Stimulated activated CD4-positive, alpha-beta T cell treated with anti-CD3 and anti-CD28 coated beads, Interleukin-2, amount 100 ng/mL, for 24 hours (primary cell): ENCODE data around the gene FAM98C.

Source experiments
- DNase-seq, 2 donors: peaks; one replicate each; pipeline ENCODE4 v3.0.0-alpha.2; 2020

Gene FAM98C

GRCh38 chr19:38378866-38379265 is 24.0 kb upstream of the FAM98C start:
- DNase-seq: no peak

- no peak for DNase-seq
These were observed 21.8 kb upstream of the FAM98C start for GRCh38 chr19:38381138-38381537.

- no peak for DNase-seq
These were observed 19.7 kb upstream of the FAM98C start for GRCh38 chr19:38383184-38383583.

- DNase-seq: no peak
These were observed 19.1 kb upstream of the FAM98C start for GRCh38 chr19:38383743-38384142.

GRCh38 chr19:38384209-38385027 is 18.5 kb upstream of the FAM98C start:
- DNase-seq: no peak

- peak in 1 of 2 donors; percentile 19 for DNase-seq
These were observed 17.7 kb upstream of the FAM98C start for GRCh38 chr19:38385057-38385803.

- peak in 1 of 2 donors; percentile 37 for DNase-seq
These were observed 17.1 kb upstream of the FAM98C start for GRCh38 chr19:38385804-38386257.

GRCh38 chr19:38386300-38386970 is 16.5 kb upstream of the FAM98C start:
- DNase-seq: no peak

- DNase-seq: peak in 1 of 2 donors; percentile 27
These were observed 15.8 kb upstream of the FAM98C start for GRCh38 chr19:38386971-38387549.

GRCh38 chr19:38387550-38388348 is 15.1 kb upstream of the FAM98C start, which contains the start of gene GGN:
Gene GGN, minus strand, starts transcription at chr19:38388034. Its CDS starts 773 bp downstream, at chr19:38387261.
- DNase-seq: peak; percentile 82 to 83

- DNase-seq: peak in 1 of 2 donors; percentile 17
These were observed 14.4 kb upstream of the FAM98C start, which contains the start of gene SPRED3 for GRCh38 chr19:38388349-38389100. Gene SPRED3, plus strand, starts transcription at chr19:38388697. Its CDS starts 1,606 bp downstream, at chr19:38390303.

GRCh38 chr19:38389101-38389925 is 13.6 kb upstream of the FAM98C start:
- no peak for DNase-seq

GRCh38 chr19:38389957-38390924 is 12.7 kb upstream of the FAM98C start:
- DNase-seq: no peak

GRCh38 chr19:38391911-38392464 is 10.9 kb upstream of the FAM98C start:
- no peak for DNase-seq

GRCh38 chr19:38392707-38393308 is 10.1 kb upstream of the FAM98C start:
- DNase-seq: no peak

GRCh38 chr19:38394488-38394887 is 8.4 kb upstream of the FAM98C start:
- DNase-seq: peak; percentile 74 to 83

- DNase-seq: peak; percentile 51 to 63
These were observed 7.3 kb upstream of the FAM98C start for GRCh38 chr19:38395381-38396114.
